Central memory CD4-positive, alpha-beta T cell (primary cell): ENCODE data around the gene EIF2S1.
"Not testable (repeated sequence)": the region's sequence is repeated elsewhere in the genome, so short reads cannot be mapped to it uniquely, and the experiment has no call there.

ENCODE experiments used
- DNase-seq: peaks from one replicate; pipeline ENCODE4 v3.0.0; 2022

The EIF2S1 gene

GRCh38 chr14:67372833-67373232 lies 12.7 kb downstream of the EIF2S1 start:
- no peak for DNase-seq

GRCh38 chr14:67373347-67373746 lies 13.2 kb downstream of the EIF2S1 start:
- no peak for DNase-seq

- DNase-seq, result no peak
Measured at GRCh38 chr14:67377916-67378315, 17.8 kb downstream of the EIF2S1 start.

- no peak for DNase-seq
Measured at GRCh38 chr14:67385120-67385519, 25.0 kb downstream of the EIF2S1 start.

- DNase-seq, result no peak
Measured at GRCh38 chr14:67385618-67386017, 25.5 kb downstream of the EIF2S1 start.

GRCh38 chr14:67387195-67387594 lies 27.1 kb downstream of the EIF2S1 start:
- no peak for DNase-seq

- DNase-seq, result no peak
Measured at GRCh38 chr14:67389275-67389674, 29.1 kb downstream of the EIF2S1 start.

GRCh38 chr14:67389811-67390534 lies 29.8 kb downstream of the EIF2S1 start:
- DNase-seq, result no peak

GRCh38 chr14:67391268-67391667 lies 31.1 kb downstream of the EIF2S1 start:
- DNase-seq, result no peak

GRCh38 chr14:67392123-67392522 lies 32.0 kb downstream of the EIF2S1 start:
- no peak for DNase-seq

GRCh38 chr14:67392800-67393199 lies 32.7 kb downstream of the EIF2S1 start:
- no peak for DNase-seq

GRCh38 chr14:67393689-67394088 lies 33.6 kb downstream of the EIF2S1 start:
- DNase-seq, result no peak

- no peak for DNase-seq
Measured at GRCh38 chr14:67395086-67395875, 35.2 kb downstream of the EIF2S1 start.

- DNase-seq, result no peak
Measured at GRCh38 chr14:67395876-67396189, 35.7 kb downstream of the EIF2S1 start.

GRCh38 chr14:67396381-67396970 lies 36.3 kb downstream of the EIF2S1 start:
- DNase-seq, result no peak

- DNase-seq, result no peak
Measured at GRCh38 chr14:67397536-67397935, 37.4 kb downstream of the EIF2S1 start.

- no peak for DNase-seq
Measured at GRCh38 chr14:67400434-67400833, 40.3 kb downstream of the EIF2S1 start.

GRCh38 chr14:67405771-67406170 lies 45.6 kb downstream of the EIF2S1 start:
- no peak for DNase-seq

- not testable (repeated sequence) for DNase-seq
Measured at GRCh38 chr14:67408122-67408801, 48.1 kb downstream of the EIF2S1 start.

GRCh38 chr14:67409461-67409860 lies 49.3 kb downstream of the EIF2S1 start:
- DNase-seq, result no peak

- DNase-seq, result no peak
Measured at GRCh38 chr14:67410313-67410712, 50.2 kb downstream of the EIF2S1 start.

GRCh38 chr14:67411370-67411769 lies 51.2 kb downstream of the EIF2S1 start:
- DNase-seq, result no peak

- DNase-seq, result peak; percentile 48
Measured at GRCh38 chr14:67411820-67412421, 51.8 kb downstream of the EIF2S1 start, which contains the start of gene PLEK2. Gene PLEK2, minus strand, starts transcription at chr14:67412165. Its CDS starts 106 bp downstream, at chr14:67412059.
